GM18505 (cell line): ENCODE measurements around the gene TKTL1.
"Not testable (repeated sequence)": the region's sequence is repeated elsewhere in the genome, so short reads cannot be mapped to it uniquely, and the experiment has no call there.

Experiments
- ATAC-seq: cut with Tn5 transposase; IDR thresholded peaks from one replicate; pipeline ENCODE4 v1.9.1; 2021; ENCODE audit not compliant: unreplicated experiment
- POLR2A ChIP-seq: IDR thresholded peaks from 4 replicates; pipeline ENCODE4 v1.6.1; 2011; ENCODE audit warnings: borderline replicate concordance; ENCODE audit not compliant: insufficient read depth, insufficient read length; ENCODE audit errors: extremely low read depth

The TKTL1 gene

DNA sequence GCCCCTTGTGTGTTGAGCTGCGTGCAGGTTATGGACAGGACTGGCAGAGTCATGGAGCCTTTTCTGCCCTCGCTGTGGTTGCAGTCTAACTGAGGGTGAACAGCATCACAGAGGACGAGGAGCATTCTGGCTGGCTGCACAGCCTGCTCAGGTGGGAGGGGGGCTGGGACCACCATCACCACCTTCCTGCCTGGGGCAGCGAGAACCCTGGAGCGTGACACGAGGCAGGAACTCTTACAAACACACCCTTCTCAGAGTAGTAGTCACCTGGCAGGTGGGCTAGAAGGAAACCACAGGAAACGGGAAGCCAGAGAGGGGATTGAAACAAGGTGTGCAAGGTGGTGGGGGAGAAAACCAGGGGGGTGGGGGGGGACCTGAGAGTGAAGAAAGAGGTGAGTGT lies 25.6 kb downstream of the TKTL1 start:
- no peak for TF ChIP-seq POLR2A
- no peak for ATAC-seq

DNA sequence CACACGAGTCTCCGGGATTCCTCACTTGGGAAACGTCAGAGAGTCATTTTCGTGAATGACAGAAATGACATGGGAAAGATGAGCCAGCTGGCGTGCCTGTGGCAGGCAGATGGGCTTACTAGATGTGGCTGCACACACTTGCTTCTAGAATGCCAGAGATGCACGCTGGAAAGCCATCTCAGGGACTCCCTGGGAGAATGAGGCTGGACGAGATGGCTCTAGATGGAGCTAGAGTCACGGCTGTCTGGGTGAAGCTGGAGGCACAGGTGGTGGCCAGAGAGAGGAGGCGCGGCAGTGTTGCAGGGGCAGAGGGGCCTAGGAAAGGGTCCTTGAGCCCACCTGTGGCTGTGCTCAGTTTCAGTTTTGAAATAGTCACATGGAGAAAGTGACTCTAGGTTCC lies 26.0 kb downstream of the TKTL1 start:
- no peak for TF ChIP-seq POLR2A
- ATAC-seq, result no peak

DNA sequence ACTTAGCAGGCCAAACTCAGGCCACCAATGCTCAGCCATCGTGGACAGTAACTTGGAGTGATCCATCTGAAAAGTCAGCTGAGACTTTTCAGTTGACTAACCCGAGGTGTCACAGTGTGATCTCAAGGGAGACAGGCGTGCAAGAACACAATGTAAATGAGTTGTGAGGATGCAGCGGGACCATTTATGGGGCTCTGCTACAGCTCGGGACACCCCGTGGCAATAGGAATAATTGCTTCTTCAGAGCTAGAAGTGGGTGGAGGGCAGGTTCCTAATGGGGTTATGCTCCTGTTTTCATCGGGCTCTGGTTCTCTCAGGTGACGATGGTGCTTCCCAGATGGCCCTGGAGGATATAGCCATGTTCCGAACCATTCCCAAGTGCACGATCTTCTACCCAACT lies 27.3 kb downstream of the TKTL1 start:
- TF ChIP-seq POLR2A, result no peak
- ATAC-seq, result no peak

DNA sequence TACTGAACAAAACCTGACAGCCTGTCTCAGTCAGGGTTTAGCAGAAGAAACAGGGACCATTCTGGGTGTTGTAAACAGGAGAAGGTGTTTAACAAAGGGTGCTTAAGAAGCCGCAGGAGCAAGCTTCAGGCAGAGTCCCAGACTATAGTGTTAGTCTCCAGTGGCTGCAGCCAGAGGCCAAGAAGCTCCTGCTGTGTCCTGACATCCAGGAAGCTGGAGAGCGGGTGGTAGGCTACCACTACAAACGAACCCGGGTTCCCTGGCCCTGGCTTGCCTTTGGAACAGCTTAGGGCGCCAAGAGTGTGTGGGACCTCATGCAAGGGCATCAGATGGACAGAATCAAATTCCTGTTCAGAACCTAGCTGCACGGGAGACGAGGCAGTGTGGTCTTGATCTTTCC lies 27.9 kb downstream of the TKTL1 start:
- TF ChIP-seq POLR2A, result no peak
- ATAC-seq, result no peak

DNA sequence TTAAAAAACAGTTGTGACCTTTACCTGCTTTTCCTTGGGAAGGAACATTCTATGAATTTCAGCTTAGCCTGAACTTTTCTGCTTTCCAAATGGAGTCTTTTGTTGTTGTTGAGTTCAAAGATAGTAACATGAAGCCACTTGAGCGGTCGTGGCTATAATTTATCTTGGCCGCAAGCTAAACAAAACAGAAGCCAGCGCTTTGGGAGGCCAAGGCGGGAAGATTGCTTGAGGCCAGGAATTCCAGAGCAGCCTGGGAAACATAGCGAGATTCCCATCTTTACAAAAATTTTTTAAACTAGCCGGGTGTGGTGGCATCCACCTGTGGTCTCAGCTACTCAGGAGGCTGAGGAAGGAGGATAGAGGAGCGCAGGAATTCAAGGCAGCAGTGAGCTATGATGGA lies 29.9 kb downstream of the TKTL1 start:
- no peak for TF ChIP-seq POLR2A

DNA sequence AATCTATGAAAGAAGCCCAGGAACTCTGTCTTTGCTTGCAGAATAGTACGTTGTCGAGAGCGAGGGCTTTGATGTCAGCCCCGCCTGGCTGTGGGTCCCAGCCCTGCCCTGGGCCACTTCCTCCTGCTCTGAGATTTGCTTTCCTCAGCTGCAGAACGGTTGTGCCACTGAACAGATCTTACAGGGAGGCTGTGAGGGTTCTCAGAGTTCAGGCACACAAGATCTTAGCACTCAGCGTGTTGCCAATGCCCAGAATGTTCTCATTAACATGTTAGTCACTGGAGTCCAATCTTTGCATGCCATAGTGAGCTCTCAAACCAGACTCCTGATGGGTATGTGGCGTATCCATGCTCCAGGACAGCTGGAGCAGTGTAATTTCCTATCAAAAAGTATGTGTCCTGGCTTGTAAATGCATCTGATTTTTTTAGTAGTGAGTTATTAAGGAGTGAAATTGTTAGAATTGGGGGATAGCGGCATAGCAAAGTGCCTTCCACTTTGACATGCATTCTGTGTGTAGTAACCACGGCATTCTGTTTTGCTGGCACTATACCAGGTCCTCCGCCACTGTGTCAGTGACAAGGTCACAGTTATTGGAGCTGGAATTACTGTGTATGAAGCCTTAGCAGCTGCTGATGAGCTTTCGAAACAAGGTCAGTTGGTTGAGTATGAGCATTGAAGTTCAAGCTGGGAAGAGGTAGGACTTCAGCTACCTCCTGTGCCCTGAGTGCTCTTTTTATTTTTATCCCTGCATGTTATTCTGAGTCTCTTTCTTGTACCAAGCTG lies 31.6 kb downstream of the TKTL1 start:
- no peak for TF ChIP-seq POLR2A

More for the DNA sequence above, 29.9 kb downstream of the TKTL1 start:
- ATAC-seq, result no peak

DNA sequence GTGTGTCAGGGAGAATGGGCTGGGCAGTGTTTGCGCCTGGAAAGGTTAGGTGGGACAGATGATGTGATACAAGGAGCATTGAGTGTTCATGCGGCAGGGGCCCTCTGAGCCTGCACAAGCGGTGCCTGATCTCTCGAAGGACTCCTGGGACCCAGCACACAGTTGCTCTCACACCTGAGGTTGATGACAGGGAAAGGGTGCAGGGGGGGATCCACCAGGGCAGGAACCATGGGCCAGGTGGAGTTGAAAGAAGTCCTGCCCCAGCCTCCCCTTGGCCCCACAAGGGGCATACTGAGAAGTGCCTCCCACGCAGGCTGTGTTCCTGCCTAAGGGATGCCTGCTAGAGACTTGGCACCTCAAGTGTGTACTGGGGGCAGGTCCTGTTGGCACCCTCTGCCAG lies 33.1 kb downstream of the TKTL1 start:
- TF ChIP-seq POLR2A, result no peak
- no peak for ATAC-seq

More for the DNA sequence above, 31.6 kb downstream of the TKTL1 start:
- ATAC-seq, result no peak

DNA sequence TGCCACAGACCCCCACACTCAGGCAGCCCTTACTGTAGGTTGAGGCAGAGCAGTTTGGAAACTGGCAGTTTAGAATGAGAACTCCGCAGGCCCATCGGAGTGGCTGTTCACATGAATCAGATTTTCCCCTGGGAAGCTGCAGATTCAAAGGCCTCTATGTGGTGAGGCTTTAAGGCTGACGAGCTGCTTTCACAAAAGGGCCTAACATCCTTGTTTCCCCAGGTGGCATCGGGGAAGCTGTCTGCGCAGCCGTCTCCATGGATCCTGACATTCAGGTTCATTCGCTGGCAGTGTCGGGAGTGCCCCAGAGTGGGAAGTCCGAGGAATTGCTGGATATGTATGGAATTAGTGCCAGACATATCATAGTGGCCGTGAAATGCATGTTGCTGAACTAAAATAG lies 33.7 kb downstream of the TKTL1 start:
- no peak for ATAC-seq

DNA sequence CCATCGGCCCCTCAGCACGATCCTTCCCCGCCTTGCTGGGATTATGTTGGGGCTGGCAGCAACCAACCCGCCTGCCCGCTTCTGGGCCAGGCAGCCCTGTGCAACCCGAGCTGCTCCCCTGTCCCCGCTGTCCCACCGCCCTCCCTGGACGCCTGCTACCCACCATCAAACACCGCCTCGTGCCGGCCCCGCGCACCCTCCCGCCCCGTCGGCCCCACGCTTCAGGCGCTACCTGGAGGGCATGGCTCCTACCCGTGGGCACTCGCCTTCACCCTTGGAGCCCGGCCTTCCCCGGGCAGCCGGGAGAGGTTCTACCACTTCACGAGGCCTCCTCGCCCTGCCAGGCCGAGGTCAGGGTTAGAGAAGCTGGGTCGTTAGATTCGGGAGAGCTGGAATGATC lies 37.0 kb downstream of the TKTL1 start:
- ATAC-seq, result no peak
- no peak for TF ChIP-seq POLR2A

More for the DNA sequence above, 33.7 kb downstream of the TKTL1 start:
- TF ChIP-seq POLR2A, result no peak

DNA sequence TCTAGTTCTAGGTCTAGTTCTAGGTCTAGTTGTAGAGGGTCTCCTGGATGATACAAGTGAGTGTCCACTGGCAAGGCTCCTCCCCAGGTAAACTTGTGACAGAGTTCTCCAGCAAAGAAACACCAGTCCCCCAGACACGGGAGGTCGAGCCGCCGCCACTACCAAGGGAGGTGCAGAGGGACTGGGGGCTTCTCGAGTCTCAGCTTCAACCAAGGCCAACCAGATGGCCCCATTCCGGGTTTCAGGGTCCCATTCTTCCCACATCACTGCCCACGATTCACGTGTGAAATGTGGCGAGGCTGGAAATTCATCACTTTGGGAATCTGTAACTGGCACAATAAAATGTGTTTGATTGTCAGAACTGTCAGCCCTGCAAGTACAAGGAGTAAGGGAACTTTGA lies 37.5 kb downstream of the TKTL1 start:
- no peak for TF ChIP-seq POLR2A
- no peak for ATAC-seq

DNA sequence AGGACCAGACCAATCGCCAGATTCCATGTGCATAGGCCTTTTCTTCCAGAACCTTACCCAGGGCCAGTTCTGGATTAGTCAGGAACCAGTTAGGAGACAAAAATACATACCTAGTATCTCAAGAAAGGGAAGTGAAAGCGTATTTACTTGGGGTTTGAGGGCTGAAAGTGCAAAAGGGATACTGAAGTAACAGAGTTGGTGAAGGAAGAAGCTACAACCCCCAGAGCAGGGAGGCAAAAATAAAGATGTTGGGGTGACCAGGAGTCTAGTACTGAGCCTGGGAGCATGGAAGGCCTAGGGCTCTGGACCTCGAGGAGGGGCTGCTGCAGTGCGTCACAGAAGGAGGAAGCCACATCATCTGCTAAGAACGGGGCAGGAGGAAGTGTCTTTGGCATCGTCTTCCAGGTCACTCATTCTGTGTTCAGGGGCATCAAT lies 38.3 kb downstream of the TKTL1 start:
- peak; percentile 53 for ATAC-seq
- TF ChIP-seq POLR2A, result no peak

DNA sequence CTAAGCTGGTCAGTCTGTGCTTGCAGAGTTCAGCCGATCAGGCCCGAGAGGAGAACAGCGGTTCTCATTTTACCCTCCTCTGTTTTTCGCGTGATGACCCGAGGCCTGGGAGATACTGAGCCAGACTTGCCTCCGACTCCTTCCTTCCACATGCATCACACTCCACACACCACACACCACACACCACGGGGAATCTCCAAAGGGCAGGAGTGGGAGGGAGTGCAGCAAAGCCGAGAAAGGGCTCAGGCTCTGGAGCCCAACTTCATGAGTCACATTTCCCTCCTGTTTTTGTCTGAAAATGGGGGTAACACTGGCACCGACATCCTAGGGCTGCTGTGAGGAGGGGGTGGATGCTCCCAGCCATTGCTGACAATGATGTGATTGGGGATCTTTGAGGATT lies 38.9 kb downstream of the TKTL1 start:
- no peak for TF ChIP-seq POLR2A
- no peak for ATAC-seq

DNA sequence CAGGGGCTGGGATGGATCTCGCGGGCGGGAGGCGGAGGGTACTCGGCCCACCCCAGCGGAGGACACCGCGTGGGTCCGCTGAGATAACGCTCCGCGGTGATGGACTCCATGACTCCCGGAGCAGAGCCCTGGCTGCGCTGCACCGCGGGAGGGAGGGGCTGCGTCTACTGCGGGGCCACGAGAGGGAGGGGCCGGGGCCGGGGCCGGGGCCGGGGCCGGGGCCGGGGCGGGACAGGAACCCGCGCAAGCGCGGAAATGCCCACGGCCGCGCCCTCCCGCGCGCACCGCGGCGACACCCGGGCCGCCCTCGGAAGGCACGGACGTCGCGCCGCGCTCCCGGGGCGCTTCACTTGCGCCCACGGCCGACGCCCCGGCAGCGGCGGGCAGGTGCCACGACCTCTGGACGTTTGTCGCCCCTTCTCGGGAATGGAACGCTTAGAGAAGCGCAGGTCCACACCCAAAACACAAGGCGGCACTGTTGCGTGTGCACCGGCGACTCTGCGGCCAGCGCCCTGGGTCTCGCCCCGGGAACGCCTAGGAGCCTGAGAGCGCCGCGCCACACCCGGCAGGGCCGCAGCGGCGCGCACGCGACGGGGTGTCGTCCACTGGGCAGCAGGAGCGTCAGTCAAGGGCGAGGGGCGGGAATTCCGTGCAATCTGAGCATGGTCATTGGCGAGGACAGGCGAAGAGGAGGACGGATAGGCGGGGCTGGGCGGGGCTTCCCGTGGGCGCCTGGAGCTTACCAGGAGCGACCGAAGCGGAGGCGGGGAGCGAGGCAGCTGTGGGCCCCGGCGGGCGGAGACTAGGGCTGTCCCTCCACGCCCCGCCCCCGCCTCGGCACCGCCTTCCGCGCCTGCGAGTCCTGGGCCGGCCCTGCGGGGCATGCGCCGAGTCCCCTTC lies 46.1 kb downstream of the TKTL1 start:
- peak; percentile 71 for ATAC-seq

DNA sequence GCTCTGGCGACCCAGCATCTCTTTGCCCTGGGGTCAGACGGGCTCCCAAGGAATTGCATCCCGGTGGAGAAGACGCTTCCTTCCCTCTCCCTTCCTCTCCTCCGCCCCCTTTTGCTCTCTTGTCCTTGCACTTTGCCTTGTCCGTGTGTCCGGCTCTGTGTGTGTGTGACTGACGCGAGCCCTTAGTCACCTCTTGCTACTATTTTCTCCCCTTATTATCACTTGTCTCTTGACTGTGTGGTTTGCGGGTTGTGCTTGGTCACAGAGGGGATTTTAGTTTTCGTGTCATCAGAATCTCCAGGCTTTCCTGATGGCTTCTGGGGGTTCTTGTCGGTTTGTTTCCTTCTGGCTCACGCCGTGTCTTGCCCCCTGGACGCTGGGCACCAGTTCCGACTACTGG lies 47.5 kb downstream of the TKTL1 start:
- not testable (repeated sequence) for ATAC-seq

DNA sequence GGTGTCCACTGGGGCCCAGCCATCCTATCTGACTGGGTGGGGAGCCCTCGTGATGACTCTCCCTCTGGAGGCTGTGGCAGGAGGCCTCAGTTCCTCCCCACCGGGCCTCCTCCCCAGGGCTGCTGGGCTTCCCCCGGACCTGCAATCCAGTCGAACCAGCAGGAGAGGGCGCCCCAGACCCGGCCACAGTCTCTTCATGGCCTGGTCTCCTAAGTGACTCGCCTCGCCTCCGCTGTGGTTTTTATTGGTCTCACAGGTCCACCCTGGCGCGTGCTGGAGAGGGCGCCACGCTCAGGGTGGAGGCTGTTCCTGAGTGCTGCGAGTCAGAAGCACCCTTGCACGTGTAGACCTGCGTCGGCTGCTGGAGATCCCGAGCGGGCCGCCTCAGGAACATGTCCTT lies 48.0 kb downstream of the TKTL1 start:
- ATAC-seq, result peak; percentile 20
